Psoas muscle (tissue), 8 donors: ENCODE measurements around the gene RASSF4. TPM values are rescaled to one million over a fixed set of nuclear protein-coding genes. Genes with fewer than 3 reads are reported as not detected.

Experiments used
- ATAC-seq, 4 donors: fragments of 200-7000 bp; cut with Tn5 transposase; one replicate each; pipeline ENCODE4 v1.9.1; 2020; ENCODE audit warnings: moderate library complexity in 3 of 4, mild to moderate bottlenecking in 2 of 4
- DNase-seq, 2 donors: peaks; one replicate each; pipeline ENCODE4 v3.0.0-alpha.2; 2020
- H3K27ac ChIP-seq: fragments of 200-600 bp; one replicate; pipeline ENCODE4 v1.8.0; 2022
- H3K27me3 ChIP-seq, 3 donors: fragments of 200-600 bp in 1 of 3; one replicate each; pipeline versions ENCODE4 v1.6.1 to v1.8.0; 2013 to 2022; ENCODE audit warnings: low read length in 2 of 3, mild to moderate bottlenecking in 2 of 3, moderate library complexity in 1 of 3; ENCODE audit not compliant: insufficient read depth in 3 of 3
- H3K36me3 ChIP-seq, 2 donors: fragments of 200-600 bp in 1 of 2; one replicate each; pipeline versions ENCODE4 v1.6.1 to v1.8.0; 2013 to 2022; ENCODE audit warnings: low read depth in 1 of 2, mild to moderate bottlenecking in 1 of 2, moderate library complexity in 1 of 2; ENCODE audit not compliant: insufficient read depth in 1 of 2
- H3K4me1 ChIP-seq: fragments of 200-600 bp; one replicate; pipeline ENCODE4 v1.8.0; 2022
- H3K4me3 ChIP-seq: fragments of 200-600 bp; one replicate; pipeline ENCODE4 v1.8.0; 2022; ENCODE audit warnings: mild to moderate bottlenecking
- H3K9me3 ChIP-seq: fragments of 200-600 bp; one replicate; pipeline ENCODE4 v1.8.0; 2022
- WGBS, 3 donors: extraction: QIAGEN DNeasy Blood & Tissue Kit; methylation state at CpG; one replicate each; pipeline versions ENCODE4 v1.1.6 to v1.1.7; 2013; 5-methylcytosine and 5-hydroxymethylcytosine counted together
- intact Hi-C, 2 donors: fragments of 100-400 bp; cut with DNase I; formaldehyde crosslinking; loops; one replicate each; pipeline versions ENCODE4 v1.11.0 to v1.14.2; 2022
- polyA plus RNA-seq, 3 donors: library from polyadenylated mRNA; stranded (reverse); fragments of 200-250 nt; gene quantifications; one replicate each; pipeline ENCODE4 v1.2.3, GENCODE V29; 2013
- total RNA-seq, 4 donors: library from RNA; stranded (reverse); fragmentation: NEBNext Ultra II Directional in 2 of 4; extraction: Animal tissue kit (Norgen Biotek cat#: 25700) in 2 of 4; gene quantifications; one replicate each; pipeline versions ENCODE4 v1.2.1 to v1.2.4, GENCODE V29; 2021 to 2023
- TF ChIP-seq, protein P1 (sequence below): fragments of 200-600 bp; IDR thresholded peaks from one replicate; pipeline ENCODE4 v1.8.0; 2022; ENCODE audit warnings: antibody characterized with exemption
- donor health status: healthy with polysubstance abuse.
- donor health status: DM: no; HTN: no; CAD: no; lungs with moderate emphysema.
- donor health status: Bipolar disorder and iron deficiency.
- donor health status: healthy.
- donor health status: DM: yes; HTN: yes; CAD: no.
- donor health status: DM: no; HTN: no; CAD: no.
- donor health status: DM: no; HTN: no; CAD: no.
- donor health status: DM: yes; HTN: yes; CAD: no.

Gene RASSF4
- total and polyA plus RNA-seq, 7 donors, result 11.1 to 44.0 (median 18.9) TPM

DNA sequence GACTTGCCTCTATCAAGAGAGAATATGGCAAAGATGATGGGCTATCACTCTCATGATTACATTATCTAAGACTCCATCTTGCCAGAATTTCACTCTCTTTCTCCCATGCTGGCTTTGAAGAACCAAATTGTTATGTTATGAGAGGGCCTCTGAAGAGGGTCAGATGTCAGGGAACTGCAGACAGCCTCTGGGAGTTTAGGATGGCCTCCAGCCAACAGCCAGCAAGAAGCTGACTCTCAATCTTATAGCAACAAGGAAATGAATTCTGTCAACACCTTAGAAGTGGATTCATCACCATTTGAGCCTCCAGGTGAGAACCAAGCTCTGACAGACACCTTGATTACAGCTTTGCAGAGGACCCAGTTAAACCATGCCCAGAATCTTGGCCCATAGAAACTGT is 74.7 kb downstream of the RASSF4 start:
- intact Hi-C loops, result no loop called here
- Histone ChIP-seq H3K9me3 (peaks cover 12% of the 10 kb centered on the region), H3K4me3 (no peak overlapping the region), H3K4me1 (no peaks in the 10 kb centered on the region), H3K36me3 (no peaks in the 10 kb centered on the region), H3K27me3 (no peaks in the 10 kb centered on the region), H3K27ac (no peak overlapping the region)
- TF ChIP-seq, protein P1, sequence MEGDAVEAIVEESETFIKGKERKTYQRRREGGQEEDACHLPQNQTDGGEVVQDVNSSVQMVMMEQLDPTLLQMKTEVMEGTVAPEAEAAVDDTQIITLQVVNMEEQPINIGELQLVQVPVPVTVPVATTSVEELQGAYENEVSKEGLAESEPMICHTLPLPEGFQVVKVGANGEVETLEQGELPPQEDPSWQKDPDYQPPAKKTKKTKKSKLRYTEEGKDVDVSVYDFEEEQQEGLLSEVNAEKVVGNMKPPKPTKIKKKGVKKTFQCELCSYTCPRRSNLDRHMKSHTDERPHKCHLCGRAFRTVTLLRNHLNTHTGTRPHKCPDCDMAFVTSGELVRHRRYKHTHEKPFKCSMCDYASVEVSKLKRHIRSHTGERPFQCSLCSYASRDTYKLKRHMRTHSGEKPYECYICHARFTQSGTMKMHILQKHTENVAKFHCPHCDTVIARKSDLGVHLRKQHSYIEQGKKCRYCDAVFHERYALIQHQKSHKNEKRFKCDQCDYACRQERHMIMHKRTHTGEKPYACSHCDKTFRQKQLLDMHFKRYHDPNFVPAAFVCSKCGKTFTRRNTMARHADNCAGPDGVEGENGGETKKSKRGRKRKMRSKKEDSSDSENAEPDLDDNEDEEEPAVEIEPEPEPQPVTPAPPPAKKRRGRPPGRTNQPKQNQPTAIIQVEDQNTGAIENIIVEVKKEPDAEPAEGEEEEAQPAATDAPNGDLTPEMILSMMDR, result no peak
- no peak for DNase-seq
- no peak for ATAC-seq

DNA sequence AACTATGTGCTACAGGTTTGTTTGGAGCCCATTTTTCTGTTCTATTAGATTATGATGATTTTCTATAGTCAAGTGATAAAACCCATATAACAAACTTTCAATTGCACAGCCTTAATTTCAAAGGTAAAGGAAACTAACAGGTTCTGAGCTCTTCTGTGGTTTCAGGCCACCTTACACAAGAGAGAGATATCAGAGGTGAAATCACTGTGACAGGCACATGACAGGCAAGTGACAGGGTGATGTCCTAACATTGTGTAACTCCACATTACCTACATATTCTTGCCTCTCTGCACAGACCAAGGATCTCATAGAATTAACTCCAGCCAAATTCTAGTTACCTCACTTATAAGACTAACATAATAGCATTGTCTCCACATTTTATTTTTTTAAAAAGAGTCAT is 76.1 kb downstream of the RASSF4 start:
- Histone ChIP-seq H3K9me3 (peaks cover 3% of the 10 kb centered on the region), H3K4me1 (no peaks in the 10 kb centered on the region), H3K36me3 (no peaks in the 10 kb centered on the region), H3K27ac (no peak overlapping the region), H3K4me3 (no peak overlapping the region), H3K27me3 (no peaks in the 10 kb centered on the region)
- intact Hi-C loops, result no loop called here
- DNase-seq (no peak), ATAC-seq (no peak)
- TF ChIP-seq, protein P1, result no peak

DNA sequence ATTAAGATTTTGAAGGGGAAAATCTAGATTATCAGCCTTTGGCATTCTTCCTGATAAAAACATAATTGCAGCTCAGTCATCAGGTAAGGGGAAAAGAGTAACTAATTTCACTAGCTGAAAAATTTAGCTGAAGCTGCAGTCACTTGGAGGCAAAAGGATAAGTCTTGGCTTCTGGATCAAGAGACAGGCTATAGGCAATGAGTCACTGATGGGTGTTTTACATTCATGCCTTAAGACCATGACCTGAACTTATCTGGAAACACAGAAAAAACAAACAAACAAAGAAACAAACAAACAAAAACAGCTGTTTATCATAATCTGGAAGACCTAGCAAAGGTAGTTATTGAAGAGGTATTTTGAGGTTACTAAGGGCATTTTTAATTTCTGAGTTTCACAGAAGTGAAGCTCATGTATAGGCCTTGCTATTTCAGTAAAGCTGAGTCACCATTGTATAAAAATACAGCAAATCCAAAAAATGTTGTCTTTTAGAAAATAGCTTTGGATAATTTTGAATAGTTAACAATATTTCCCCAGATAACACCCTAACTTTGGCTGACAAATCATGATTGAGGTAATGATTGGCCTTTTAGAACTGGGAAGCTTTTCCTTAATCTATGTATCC is 81.4 kb downstream of the RASSF4 start:
- Histone ChIP-seq H3K27ac (no peak overlapping the region), H3K4me3 (no peak overlapping the region), H3K4me1 (no peaks in the 10 kb centered on the region), H3K9me3 (no peaks in the 10 kb centered on the region), H3K36me3 (no peaks in the 10 kb centered on the region), H3K27me3 (no peaks in the 10 kb centered on the region)
- DNase-seq (no peak), ATAC-seq (no peak)
- TF ChIP-seq, protein P1, result no peak
- intact Hi-C loops, result no loop called here

DNA sequence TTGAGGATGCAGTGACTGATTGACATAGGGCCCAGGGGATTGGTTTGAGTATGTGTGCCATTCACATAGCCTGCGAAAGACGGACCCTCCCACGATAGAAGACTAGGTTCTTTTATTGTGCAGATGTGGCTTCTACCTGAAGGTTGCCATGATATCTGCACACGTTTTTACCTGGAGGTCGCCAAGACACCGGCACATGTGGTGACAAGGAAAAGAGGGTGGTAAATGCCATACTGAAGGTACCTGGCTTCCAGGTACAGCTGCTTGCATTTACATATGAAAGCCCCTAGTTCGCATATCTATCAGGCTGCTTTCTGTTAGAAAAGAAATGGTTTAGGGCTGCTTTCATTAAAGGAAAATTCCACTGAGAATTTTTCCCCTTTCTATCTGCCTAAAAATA is 84.7 kb downstream of the RASSF4 start:
- no peaks in the 10 kb centered on the region for H3K36me3 ChIP-seq
- no peaks in the 10 kb centered on the region for H3K9me3 ChIP-seq
- ATAC-seq (no peak), DNase-seq (no peak)
- TF ChIP-seq, protein P1, result no peak
- H3K27ac ChIP-seq, result no peak overlapping the region
- 39 to 49% (median 40%) methylated on average over 7 of the region's 7 CpGs for WGBS, 3 donors
- H3K4me1 ChIP-seq, result no peaks in the 10 kb centered on the region
- no peak overlapping the region for H3K4me3 ChIP-seq
- no peaks in the 10 kb centered on the region for H3K27me3 ChIP-seq
- intact Hi-C loops, result no loop called here

Other genes with a start within 250 kb of the RASSF4 start
- not detected for gene TMEM72, start 48.5 kb upstream of the RASSF4 start, total RNA-seq
- gene TMEM72, start 48.5 kb upstream of the RASSF4 start, polyA plus RNA-seq, result not detected
- gene DEPP1, start 19.0 kb downstream of the RASSF4 start, total RNA-seq, result 10 to 100 TPM; 28.2 to 37.4 (median 36.8) TPM
- 100 to 1,000 TPM in 1 of 3 donors, 10 to 100 TPM in 2; 53.6 to 102 (median 79.3) TPM for gene DEPP1, start 19.0 kb downstream of the RASSF4 start, polyA plus RNA-seq
- gene ZNF22, start 41.1 kb downstream of the RASSF4 start, total RNA-seq, result 10 to 100 TPM; 11.2 to 15.9 (median 14.3) TPM
- 10 to 100 TPM in 1 of 3 donors, 1 to 10 TPM in 2; 5.9 to 12.8 (median 8.1) TPM for gene ZNF22, start 41.1 kb downstream of the RASSF4 start, polyA plus RNA-seq